UCSD-AML1 (cell line): ENCODE measurements around the gene PSD2.

Source experiments
- DNase-seq: peaks from one replicate; lab custom pipeline; 2025; ENCODE audit not compliant: unreplicated experiment; lab: John Stamatoyannopoulos, UW

PSD2 gene

DNA sequence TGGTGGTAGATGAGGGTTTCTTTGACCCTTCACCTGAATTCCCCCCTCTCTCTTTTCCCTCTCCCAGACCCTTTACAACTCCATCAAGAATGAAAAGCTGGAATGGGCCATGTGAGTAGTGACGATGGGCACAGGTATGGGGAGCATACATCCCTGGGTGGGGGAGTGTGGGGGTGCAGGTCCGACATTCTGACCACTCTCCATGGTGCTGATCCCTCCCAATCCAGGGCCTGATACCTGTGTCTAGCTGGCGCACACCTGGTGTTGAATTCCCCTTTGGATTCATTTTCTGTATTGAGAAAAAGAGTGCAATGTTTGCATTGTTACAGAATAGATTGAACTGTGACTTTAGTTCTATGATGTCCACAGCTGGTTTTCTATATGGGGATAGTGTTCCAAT lies 40.0 kb downstream of the PSD2 start:
- no peak for DNase-seq

DNA sequence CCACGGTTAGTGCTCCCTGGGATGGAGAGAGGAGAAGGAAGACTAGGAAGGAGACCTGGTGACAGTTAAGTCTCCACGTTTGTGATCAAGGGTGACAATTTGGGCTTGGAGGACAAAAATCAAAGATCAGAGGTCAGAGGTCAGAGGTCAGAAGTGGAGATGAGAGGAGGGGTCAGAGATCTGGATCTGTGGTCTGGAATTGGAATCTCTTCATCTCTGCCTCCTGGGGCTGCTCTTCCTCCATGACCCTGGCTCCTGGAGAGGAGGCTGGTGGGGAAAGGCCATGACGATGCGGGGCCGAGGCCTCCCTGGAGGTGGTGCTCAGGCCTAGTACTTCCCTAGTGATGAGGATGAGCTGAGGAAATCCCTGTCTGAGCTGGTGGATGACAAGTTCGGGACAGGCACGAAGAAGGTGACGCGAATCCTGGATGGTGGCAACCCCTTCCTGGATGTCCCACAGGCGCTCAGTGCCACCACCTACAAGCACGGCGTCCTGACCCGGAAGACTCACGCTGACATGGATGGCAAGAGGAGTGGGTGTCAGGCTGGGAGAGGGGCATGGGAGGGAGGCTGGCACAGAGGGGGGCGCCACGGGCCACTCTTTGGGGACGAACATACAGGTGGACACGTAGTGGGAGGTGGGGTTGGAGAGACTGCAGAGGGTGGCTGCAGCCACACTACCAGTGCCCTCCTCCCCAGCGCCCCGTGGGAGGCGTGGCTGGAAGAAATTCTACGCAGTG lies 41.0 kb downstream of the PSD2 start:
- DNase-seq = no peak

DNA sequence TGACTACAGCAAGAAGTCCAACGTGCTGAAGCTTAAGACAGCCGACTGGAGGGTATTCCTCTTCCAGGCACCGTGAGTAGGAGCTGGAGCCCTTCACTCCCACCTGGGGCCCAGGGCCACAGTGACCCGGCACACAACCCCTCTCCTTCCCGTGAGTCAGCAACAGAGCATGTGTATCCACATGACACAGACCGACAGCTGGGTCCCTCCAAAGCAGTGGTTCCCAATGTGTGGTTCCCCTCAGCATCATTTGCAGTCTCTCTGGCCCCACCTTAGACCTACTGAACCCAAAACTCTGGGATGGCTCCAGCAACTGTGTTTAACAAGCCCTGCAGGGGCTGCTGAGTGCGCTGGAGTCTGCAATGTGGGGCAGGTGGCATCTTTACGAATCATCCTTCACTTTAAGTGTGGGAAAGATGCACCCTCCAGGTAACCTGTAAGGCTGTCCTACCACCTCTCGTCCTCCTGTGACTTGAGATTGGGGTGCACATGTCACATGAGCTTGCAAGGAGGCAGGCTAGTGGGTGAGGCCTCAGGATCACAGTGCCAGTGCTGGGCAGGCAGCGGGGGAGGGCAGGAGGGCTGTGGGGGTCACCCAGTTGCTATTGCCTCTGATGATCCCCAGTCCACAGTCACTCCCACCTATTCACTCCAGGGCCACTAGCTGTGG lies 42.2 kb downstream of the PSD2 start:
- no peak for DNase-seq

DNA sequence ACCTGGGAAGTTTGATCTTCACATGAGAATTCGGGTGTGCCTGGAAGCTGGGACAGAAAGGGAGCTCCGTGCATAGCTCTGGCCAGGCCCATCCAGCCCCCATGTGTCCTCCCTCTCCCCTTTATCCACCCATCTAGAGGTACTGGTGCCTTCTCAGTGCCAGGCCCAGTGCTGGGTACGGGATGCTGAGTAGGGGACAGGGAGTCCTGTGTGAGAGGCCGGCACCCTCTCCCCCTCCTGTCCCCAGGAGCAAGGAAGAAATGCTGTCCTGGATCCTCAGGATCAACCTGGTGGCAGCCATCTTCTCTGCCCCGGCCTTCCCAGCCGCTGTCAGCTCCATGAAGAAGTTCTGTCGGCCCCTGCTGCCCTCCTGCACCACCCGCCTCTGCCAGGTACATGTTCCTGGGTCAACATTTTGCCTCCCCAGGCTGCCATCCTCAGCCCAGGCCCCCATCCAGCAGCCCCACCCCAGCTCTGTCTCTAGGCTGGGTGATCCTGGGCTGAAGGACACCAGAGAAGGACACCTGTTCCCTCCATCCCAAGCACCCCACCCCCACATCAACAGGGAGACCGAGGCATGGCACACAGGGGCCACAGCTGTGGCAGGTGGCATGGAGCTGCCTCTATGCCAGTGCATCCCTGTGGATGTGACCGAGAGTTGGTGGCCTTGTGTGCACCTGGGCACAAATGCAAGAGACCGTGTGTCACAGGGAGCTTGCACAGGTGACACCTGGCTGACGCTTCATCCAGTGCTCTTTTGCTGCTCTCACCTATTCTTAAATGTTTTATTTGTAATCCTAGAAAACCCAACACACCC lies 43.0 kb downstream of the PSD2 start:
- DNase-seq = no peak

DNA sequence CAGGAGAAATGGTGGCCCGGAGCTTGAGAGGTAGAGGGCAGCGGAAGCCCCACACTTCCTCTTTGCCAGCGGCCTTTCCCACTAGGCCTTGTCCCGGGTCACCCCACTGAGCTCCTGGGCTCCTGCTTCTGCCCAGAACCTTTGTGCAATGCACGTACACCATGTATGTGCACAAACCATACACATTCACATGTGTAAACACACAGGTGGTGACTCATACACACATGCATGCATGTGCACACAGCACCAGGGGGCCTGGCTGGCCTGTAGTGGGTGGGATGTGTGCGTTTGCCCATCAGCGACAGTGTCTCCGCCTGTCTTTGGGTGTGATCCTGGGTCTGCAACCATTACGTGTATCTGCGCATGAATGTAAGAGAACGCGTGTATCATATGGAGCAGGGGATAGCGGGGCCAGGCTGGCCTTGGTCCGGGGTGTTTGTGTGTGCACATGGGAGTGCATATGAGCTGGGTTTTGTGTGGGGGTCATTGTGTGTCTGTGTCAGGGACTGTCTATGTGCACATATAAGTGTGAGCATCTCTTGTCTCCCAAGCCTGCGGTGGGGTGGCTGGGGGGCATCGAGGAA lies 43.7 kb downstream of the PSD2 start:
- DNase-seq = no peak

DNA sequence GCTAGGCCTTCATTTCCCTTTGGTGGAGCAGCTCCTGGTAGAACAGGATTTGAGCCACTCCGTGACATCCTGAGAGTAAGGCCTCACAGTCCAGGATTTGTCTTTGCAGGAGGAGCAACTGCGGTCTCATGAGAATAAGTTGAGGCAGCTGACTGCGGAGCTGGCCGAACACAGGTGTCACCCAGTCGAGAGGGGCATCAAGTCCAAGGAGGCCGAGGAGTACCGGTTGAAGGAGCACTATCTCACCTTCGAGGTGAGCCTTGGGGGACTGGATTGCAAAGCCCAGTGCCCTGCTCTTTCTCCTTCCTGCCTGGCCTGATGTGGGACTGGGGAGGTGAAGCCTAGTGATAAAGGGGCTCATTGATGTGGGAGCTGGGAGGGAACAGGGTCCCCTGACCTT lies 44.3 kb downstream of the PSD2 start:
- DNase-seq = no peak

DNA sequence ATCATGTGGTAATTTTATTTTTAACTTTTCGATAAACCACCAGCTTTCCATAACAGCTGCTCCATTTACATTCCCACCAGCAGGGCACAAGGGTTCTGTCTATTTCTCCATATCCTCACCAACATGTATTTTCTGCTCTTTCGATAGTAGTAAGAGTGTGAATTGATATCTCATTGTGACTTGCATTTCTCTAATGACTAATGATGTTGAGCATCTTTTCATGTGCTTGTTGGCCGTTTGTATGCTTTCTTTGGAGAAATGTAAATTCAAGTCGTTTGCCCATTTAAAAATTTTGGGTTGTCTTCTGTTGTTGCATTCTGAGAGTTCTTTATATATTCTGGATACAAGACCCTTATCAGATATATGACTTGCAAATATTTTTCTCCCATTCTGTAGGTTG lies 45.9 kb downstream of the PSD2 start:
- DNase-seq = no peak

DNA sequence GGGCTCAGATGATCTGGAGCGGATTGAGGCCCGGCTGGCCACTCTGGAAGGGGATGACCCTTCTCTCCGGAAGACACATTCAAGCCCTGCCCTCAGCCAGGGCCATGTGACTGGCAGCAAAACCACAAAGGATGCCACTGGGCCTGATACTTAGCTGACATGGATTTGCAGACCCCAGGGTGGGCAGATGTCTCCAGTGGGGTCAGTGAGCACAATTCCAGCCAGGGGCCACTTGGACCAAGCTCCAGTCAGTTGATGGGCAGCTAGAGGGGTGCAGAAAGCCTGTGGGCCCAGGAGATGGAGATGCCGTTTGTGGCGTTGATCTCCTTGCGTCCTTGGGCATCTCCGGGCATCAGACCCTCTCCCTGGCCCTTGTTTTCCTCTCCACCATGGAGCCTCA lies 46.7 kb downstream of the PSD2 start:
- DNase-seq = no peak

DNA sequence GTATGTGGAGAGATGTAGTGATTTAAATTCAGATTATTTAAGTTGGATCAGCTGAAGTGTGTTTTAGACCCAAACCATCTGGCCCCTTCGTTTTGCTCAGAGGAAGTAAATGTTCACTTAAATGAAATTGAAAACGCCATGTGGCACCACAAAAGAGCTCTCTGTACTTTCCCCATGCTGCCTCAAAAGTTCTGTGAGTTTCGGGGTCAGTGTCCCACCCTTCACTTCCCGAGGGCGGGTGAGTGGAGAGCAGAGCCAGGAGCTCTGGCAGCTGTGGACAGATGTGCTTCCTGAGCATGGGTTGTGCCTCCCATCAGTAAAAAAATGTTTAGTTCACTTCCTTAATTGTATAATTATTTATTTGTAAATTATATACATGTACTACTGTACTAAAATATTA lies 48.4 kb downstream of the PSD2 start:
- DNase-seq = no peak

DNA sequence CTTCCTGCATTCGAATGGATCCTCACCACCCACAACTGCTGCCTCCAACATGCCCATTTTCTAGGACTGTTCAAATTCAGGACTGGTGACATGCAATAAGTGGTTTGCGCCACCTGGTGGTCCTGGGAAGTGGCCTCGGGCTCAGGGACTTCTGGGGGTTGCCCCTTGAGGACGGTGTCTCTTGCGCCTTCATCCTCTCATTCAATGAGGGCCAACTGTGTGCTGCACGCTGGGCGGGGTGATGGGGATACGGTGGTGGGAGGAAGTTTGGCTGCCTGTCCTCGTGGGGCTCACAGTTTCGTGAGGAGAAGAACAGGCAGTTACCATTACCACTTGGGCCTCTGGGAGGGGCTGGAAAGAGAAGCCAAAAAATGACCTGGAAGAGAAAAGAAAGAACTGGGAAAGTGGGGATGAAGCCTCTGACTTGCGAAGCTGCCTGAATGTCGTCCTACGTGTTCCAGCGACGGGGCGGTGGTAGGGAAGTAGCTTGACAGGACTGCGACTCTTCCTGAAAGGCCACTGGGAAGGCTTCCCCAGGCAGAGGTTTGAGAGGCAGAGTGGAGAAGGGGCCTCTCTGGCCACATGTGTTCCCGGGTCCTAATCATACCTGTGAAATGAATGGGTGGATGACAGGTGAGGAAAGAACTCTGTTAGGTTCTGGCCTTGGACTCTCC lies 49.0 kb downstream of the PSD2 start:
- peak; percentile 73 for DNase-seq

DNA sequence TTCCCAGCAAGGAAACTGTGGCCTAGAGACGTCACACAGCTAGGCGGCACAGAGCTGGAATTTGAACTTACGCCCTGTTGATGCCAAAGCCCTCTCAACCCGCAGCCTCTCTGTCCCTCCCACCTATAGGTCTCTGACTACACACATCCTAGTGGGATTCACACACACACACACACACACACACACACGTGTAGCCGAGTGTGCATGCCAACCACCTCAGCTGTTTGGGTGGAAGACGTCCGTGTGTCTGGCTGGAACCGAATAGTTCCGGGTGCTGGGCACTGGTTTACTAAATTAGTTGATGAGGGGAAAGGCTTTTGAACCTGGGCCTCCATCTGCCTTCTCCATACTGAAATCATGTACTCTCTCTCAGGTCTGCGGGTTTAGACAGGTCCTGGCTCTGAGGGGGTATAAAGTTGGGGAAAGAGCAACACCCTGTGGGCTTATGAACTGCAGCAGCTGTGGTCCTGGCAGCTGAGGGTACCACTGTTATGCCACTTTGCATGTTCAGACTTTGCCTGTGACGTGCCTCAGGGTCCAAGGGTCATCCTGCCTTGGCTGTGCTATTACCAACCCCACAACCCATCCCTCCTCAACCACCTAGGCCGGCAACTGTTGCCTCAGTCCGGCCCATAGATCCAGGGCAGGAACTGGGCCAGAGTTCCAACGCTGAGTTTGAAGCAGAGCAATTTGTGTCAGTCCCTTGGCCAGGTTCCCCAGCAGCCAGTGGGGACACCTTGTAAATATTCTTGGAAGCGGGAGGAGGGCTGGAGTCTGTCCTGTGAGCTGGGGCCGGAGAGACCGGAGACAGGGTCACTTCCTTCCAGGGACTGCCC lies 50.5 kb downstream of the PSD2 start:
- no peak for DNase-seq

DNA sequence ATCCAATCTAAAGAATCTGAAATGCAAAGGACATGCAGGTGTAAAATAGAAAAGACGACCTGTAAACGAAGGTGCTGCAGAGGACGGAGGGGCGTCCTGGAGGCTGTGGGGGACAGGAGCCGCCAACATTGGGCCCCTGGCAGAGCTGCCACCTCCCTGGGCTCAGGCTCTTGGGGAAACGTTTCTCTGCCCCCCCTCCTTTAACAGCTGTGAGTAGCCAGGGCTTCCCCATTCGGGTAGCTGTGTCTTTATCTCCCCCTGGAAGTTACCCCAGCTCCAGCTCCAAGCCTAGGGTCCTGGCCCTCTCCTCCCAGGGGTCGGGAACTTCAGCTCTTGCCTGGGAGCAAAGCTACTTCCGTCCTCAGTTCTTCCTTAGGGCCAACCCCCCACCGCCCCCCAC lies 51.5 kb downstream of the PSD2 start:
- DNase-seq = no peak

DNA sequence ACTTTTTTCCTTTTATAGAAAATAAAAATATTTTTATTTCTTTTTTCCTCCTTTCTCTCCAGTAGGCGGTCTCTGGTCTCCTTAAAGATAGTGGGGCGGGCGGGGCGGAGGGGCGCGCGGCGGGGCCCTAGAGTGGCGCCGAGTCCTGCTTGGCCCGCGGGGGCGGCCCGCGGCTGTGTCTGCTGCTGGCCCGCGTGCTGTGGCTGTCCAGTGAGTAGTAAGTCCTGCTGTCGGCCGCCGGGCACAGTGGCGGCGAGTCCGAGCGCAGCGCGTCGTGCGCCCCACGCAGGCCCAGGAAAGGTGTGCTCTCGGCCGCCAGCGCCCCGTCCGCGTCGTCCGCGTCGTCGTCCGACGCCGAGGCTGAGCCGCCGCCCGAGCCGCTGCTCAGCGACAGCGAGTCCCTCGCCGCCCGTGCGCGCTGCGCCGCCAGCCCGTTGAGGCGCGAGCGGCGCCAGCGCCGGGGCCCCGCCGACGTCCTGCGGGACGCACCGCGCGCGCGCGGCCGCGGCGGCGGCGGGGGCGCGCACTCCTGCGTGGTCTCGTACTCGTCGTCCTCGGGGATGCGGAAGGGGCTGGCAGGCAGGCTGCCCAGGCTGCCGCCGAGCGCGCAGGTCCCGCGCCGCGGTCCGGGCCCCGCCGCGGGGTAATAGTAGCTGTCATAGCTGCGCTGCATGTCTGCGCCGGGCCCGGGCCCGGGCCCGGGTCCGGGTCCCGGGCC lies 52.3 kb downstream of the PSD2 start:
- peak; percentile 30 for DNase-seq

DNA sequence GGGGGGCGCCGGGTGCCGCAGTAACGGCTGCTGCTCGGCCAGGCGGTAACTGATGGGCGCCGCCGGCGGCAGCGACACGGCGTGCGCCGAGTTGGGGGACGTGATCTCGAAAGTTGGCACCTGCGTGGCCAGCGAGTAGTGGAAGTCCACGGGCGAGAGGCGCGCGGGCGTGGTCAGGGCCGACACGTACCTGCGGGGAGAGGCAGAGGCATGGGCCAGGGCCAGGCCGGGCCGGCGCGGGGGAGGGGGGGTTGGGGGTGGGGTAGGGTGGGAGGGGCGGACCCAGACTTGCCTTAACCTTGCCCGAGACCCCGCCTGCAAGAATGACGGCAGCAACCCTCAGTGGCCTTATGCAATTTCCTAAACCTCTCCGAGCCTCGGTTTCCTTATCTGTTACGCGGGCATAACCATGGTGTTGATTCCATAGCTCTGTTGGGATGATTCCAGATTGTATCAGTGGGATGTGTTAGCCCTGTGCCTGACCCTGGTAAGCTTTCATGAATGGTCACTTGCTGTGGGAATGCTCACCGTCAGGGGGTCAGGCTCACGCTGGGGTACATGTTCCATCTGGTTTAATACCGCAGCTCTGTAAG lies 53.0 kb downstream of the PSD2 start:
- no peak for DNase-seq

DNA sequence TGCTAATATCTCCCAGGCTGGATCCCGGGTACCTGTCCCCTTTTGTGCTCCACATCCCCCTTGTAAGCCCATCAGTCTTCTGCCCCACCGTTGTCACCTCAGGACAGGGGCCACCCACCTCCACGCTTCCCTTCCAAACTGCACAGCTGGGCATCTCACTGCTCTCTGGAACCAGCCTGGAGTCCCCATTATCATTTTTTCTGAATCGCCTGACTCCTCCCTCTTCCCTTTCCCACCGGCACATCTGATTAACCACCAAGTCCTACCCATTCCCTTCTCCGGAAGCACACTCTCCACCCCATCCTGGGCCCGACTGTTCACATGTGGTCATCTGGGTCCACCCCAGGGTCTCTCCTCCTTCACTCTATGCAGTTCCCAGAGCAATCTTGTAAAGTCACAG lies 53.9 kb downstream of the PSD2 start:
- no peak for DNase-seq

DNA sequence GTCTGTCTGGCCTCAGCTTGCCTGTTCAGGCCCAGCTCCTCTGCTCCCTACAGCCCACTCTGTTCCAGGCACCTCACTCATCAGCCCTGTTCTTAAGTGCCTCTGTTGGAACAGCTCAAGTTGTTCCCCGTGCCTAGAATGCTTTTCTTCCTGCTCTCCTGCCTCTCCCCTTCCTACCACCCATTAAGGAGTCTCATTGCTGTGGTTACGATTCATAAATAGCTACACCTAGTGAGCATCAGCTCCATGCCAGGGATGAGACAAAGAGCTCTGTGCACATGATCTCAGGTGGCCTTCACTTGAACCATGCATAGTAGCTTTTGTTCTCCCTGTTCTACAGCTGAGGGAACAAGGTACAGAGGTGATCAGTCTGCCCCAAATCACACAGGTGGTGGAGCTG lies 54.3 kb downstream of the PSD2 start:
- DNase-seq = no peak

DNA sequence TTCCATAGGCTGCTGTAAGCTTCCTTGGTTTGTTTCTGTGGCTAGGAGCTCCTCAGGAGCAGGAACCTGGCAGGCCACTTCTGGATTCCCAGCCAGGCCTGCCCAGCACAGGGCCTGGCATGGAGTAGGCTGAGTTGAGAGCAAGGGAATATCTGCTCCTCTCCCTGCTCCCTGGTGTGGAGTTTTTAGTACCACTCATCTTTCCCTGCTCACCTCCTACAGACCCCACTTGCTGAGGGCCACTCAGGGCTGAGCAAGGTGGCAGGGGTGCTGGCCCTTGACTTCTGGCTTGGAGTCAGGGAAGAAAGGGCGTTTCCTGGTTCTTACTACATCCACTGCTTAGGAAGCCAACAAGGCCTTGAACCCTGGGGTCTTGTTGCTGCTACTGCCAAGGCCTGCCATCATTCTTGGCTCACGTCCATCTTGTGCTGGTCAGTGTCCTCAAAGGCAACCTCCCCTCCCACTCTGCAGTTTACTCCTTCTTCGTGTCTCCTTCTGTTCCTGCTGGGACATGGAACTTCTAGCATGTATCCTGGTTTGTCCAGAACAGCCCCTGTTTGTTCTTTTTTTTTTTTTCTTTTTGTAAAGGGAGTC lies 54.9 kb downstream of the PSD2 start:
- DNase-seq = no peak

DNA sequence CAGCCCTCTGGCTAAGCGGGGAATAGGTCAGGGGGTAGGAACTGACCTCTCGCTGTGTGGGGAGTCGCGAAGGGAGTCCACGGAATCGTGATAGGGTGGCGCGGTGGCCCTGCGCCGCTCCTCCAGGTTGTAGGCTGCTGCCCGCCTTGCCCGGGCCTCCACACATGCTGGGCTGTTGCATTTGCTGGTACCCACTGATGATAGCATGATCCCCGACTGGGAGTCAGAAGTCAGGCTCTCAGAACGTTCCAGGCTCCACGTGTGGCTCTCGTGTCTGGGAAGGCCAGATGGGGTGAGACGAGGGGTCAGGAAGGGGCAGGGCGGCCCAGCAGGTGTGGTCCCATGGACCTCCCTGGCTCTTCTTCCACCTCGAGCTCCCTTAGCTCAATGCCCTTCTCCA lies 56.0 kb downstream of the PSD2 start:
- DNase-seq = no peak

DNA sequence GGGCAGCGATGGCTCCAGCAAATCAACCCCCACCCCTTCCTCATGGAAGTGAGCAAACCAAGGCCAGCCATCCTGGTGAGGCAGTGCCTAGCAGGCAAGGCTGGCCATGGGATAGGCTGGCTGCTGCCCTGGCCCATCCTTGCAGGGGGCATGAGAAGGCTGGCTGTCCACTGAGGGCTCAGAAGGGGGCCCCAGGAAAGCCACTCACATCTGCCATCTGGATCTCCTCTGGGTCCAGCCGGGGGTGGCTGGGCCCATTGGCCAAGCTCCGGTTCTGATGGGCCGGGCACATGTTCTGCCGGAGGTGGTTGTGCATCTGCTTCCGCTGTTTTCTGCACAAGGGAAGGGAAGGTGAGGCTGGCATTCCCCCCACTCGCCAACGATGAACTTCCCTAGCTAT lies 57.1 kb downstream of the PSD2 start:
- DNase-seq = no peak
